Epidermal melanocyte (primary cell): ENCODE results near the gene VWA8.
"Not testable (repeated sequence)": the region's sequence is repeated elsewhere in the genome, so short reads cannot be mapped to it uniquely, and the experiment has no call there.

Experiments used
- DNase-seq: peaks from one replicate; pipeline ENCODE4 v3.0.0; 2011; ENCODE audit warnings: low spot score; ENCODE audit not compliant: insufficient read length

VWA8 gene

GRCh38 chr13:41650706-41651105 lies 310.2 kb downstream of the VWA8 start:
- no peak for DNase-seq

- no peak for DNase-seq
These were observed 311.2 kb downstream of the VWA8 start for GRCh38 chr13:41649659-41650058.

- DNase-seq: no peak
These were observed 312.5 kb downstream of the VWA8 start for GRCh38 chr13:41648314-41648935.

- DNase-seq: not testable (repeated sequence)
These were observed 313.1 kb downstream of the VWA8 start for GRCh38 chr13:41647699-41648313.

- DNase-seq: peak; percentile 42
These were observed 315.6 kb downstream of the VWA8 start for GRCh38 chr13:41645331-41645730.

DNA sequence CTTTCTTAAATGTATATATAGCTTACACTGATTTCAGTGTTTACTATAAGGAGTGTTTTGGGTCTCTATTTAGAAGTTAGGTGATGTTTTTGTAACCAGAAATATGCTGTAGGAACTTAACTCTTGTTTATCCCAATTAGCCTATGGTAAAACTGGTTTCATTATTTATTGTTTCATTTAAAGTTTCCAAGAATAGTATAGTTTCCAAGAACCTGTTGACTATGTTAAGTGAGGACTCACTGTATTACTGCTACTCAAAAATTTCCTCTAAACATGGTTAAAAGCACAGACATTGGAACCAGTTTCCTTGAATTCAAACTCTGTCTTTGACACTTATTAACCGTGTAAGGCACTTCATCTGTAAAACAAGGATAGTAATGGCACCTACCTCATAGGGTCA lies 316.2 kb downstream of the VWA8 start:
- no peak for DNase-seq

- DNase-seq: no peak
These were observed 317.4 kb downstream of the VWA8 start for GRCh38 chr13:41643507-41643906.

- no peak for DNase-seq
These were observed 318.9 kb downstream of the VWA8 start for GRCh38 chr13:41641961-41642360.

GRCh38 chr13:41641429-41641828 lies 319.5 kb downstream of the VWA8 start:
- no peak for DNase-seq

GRCh38 chr13:41639955-41640780 lies 320.7 kb downstream of the VWA8 start:
- no peak for DNase-seq

GRCh38 chr13:41639237-41639904 lies 321.5 kb downstream of the VWA8 start:
- DNase-seq: no peak

DNA sequence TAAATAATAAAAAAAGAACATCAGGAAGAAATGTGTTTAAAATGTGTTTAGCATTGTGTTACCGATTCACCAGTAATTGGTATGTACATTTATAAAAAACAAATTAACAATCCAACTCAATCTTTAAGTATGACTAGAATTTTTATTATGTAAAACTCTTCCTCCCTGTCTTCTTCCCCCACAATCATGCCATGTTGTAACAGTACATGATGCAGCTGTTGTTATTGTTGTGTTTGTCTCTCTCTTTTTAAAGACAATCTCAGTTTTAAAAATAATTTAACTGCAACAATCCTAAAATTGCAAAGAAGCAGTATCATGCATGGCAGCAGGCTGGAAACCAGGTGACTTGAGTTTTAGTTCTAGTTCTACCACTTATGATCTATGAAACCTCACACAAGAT lies 323.3 kb downstream of the VWA8 start:
- DNase-seq: no peak

GRCh38 chr13:41637032-41637431 lies 323.9 kb downstream of the VWA8 start:
- DNase-seq: not testable (repeated sequence)

DNA sequence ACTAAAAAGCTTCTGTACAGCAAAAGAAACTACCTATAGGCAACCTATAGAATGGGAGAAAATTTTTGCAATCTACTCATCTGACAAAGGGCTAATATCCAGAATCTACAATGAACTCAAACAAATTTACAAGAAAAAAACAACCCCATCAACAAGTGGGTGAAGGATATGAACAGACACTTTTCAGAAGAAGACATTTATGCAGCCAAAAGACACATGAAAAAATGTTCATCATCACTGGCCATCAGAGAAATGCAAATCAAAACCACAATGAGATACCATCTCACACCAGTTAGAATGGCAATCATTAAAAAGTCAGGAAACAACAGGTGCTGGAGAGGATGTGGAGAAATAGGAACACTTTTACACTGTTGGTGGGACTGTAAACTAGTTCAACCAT lies 324.3 kb downstream of the VWA8 start:
- DNase-seq: not testable (repeated sequence)

DNA sequence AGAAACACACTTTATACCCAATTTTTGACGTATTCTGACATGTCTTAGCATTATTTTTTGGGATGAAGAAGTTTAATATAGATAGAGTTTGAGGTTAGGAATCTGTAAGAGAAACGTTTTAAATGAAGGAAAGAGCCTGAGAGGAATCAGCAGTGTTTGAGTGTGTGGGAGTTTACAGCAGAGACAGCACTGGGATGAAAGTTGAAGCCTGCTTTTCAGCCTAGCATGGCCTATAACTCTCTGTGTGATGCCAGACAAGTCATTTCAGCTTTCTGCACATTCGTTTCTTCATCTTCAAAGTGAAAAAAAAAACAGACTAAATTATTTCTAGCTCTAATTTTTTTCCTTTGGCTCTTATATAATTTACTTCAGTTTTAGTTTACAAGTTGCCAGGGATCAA lies 326.5 kb downstream of the VWA8 start:
- no peak for DNase-seq

DNA sequence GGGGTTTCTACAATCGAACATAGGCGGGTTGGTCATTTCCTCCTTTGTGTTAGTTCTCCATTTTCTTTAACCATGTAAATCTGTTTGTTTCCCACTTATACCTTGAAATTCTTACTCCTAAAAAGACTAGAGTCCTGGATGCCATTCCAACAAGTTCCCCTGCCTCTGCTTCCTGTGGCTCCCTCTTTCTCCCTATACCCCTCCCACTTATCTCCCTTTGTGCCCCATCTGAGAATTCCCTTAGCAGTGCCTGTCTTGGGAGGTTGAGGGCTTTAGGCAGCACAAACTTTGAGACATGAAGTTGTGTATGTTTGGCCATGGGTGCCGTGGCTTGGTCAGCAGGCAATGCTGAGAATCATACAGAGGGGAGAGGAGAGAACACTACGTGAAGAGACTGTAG lies 327.1 kb downstream of the VWA8 start:
- no peak for DNase-seq

- DNase-seq: no peak
These were observed 329.5 kb downstream of the VWA8 start for GRCh38 chr13:41631296-41631965.

DNA sequence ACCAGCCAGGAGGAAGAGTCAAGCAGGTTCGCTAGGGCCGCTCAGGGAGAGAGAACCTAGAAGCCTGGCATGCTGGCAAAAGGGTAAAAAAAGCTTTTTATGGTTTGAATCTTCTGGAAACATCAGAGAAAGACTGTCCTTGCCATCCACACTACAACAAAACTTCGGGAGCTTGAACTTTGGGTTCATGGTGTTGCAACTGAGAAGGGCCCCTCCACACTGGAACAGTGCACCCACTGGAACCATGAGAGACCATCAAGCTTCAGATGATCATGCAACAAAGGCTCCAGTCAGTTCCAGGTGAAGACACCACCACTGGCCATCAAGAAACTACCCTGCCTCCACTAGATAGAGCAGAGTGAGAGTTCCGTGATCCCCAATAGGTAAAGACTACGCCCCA lies 333.5 kb downstream of the VWA8 start:
- DNase-seq: no peak

DNA sequence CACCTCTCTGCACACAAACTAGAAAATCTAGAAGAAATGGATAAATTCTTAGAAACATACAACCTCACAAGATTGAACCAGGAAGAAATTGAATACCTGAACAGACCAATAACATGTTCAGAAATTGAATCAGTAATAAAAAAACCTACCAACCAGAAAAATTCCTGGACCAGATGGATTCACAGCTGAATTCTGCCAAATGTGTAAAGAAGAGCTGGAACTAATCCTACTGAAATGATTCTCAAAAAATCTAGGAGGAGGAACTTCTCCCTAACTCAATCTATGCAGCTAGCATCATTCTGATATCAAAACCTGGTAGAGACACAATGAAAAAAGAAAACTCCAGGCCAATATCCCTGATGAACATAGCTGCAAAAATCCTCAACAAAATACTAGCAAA lies 336.9 kb downstream of the VWA8 start:
- DNase-seq: no peak

GRCh38 chr13:41622432-41623429 lies 338.2 kb downstream of the VWA8 start:
- DNase-seq: peak; percentile 34
